Right atrium auricular region (tissue), 2 donors: Measurements from ENCODE around the gene SLU7. TPM values are rescaled to one million over a fixed set of nuclear protein-coding genes. Genes with fewer than 3 reads are reported as not detected.
"Not testable (repeated sequence)": the region's sequence is repeated elsewhere in the genome, so short reads cannot be mapped to it uniquely, and the experiment has no call there.

Experiments used
- DNase-seq: peaks from one replicate; pipeline ENCODE4 v3.0.0-alpha.2; 2019; ENCODE audit warnings: low spot score
- H3K27ac ChIP-seq, 2 donors: fragments of 200-600 bp; sonication (generic); 1 replicate in 1 of 2; 2 replicates in 1 of 2; pipeline ENCODE4 v1.5.1; 2016 to 2019
- H3K27me3 ChIP-seq, 2 donors: fragments of 200-600 bp; sonication (generic); one replicate each; pipeline versions ENCODE4 v1.5.1 to v1.6.0; 2017 to 2019
- H3K36me3 ChIP-seq: fragments of 200-600 bp; sonication (generic); one replicate; pipeline ENCODE4 v1.5.1; 2016
- H3K4me1 ChIP-seq, 2 donors: fragments of 200-600 bp; sonication (generic); one replicate each; pipeline versions ENCODE4 v1.5.1 to v1.6.0; 2017 to 2019
- H3K4me3 ChIP-seq, 2 donors: fragments of 200-600 bp; sonication (generic); 1 replicate in 1 of 2; 2 replicates in 1 of 2; pipeline ENCODE4 v1.5.1; 2017 to 2019; ENCODE audit warnings: mild to moderate bottlenecking in 1 of 2, moderate library complexity in 1 of 2
- H3K9me3 ChIP-seq, 2 donors: fragments of 200-600 bp; sonication (generic); one replicate each; pipeline ENCODE4 v1.5.1; 2019
- CTCF ChIP-seq, 2 donors: fragments of 200-600 bp; sonication (generic); IDR thresholded peaks; one replicate each; pipeline ENCODE4 v1.5.1; 2019; ENCODE audit warnings: antibody characterized with exemption in 2 of 2
- total RNA-seq, 2 donors: library from RNA; depleted of rRNA; stranded (reverse); fragments of >200 nt; gene quantifications; one replicate each; pipeline ENCODE4 v1.1.0, GENCODE V29; 2016

SLU7 gene
- total RNA-seq, 2 donors from 2014 or later, result 55.0 to 55.2 TPM

GRCh38 chr5:160439205-160439600, 20.3 kb upstream of the SLU7 start:
- H3K27me3 ChIP-seq, result no peaks in the 10 kb centered on the region
- H3K9me3 ChIP-seq, result no peaks in the 10 kb centered on the region
- H3K4me1 ChIP-seq, result peaks cover 0 to 10% of the 10 kb centered on the region in 2 donors
- H3K4me3 ChIP-seq, result peak overlapping the region; percentile 18 to 48
- no peak overlapping the region for H3K27ac ChIP-seq
- DNase-seq, result peak; percentile 95
- peak; percentile 93 to 95 for TF ChIP-seq CTCF (IDR thresholded peaks at IDR 0.05)
- H3K36me3 ChIP-seq, result no peaks in the 10 kb centered on the region

- H3K27me3 ChIP-seq, result no peaks in the 10 kb centered on the region
- no peaks in the 10 kb centered on the region for H3K36me3 ChIP-seq
- peaks cover 0 to 10% of the 10 kb centered on the region in 2 donors for H3K4me1 ChIP-seq
- H3K4me3 ChIP-seq, result peak overlapping the region; percentile 18 to 48
- DNase-seq, result no peak
- H3K9me3 ChIP-seq, result no peaks in the 10 kb centered on the region
- no peak overlapping the region for H3K27ac ChIP-seq
- peak; percentile 42 to 73 for TF ChIP-seq CTCF (IDR thresholded peaks at IDR 0.05)
Measured at GRCh38 chr5:160438316-160439204, 19.7 kb upstream of the SLU7 start.

- no peak for DNase-seq
- H3K27me3 ChIP-seq, result no peaks in the 10 kb centered on the region
- no peak overlapping the region for H3K27ac ChIP-seq
- H3K4me3 ChIP-seq, result no peak overlapping the region
- peaks cover 0 to 10% of the 10 kb centered on the region in 2 donors for H3K4me1 ChIP-seq
- TF ChIP-seq CTCF (IDR thresholded peaks at IDR 0.05), result no peak
- H3K9me3 ChIP-seq, result no peaks in the 10 kb centered on the region
- no peaks in the 10 kb centered on the region for H3K36me3 ChIP-seq
Measured at GRCh38 chr5:160437271-160437670, 18.4 kb upstream of the SLU7 start.

GRCh38 chr5:160436661-160437060, 17.8 kb upstream of the SLU7 start:
- H3K27me3 ChIP-seq, H3K27ac ChIP-seq, H3K9me3 ChIP-seq, H3K36me3 ChIP-seq, DNase-seq, H3K4me1 ChIP-seq, H3K4me3 ChIP-seq: not testable (repeated sequence)

GRCh38 chr5:160436017-160436416, 17.1 kb upstream of the SLU7 start:
- no peak for TF ChIP-seq CTCF (IDR thresholded peaks at IDR 0.05)
- H3K27me3 ChIP-seq, result no peaks in the 10 kb centered on the region
- H3K9me3 ChIP-seq, result no peaks in the 10 kb centered on the region

GRCh38 chr5:160435532-160435931, 16.7 kb upstream of the SLU7 start:
- no peaks in the 10 kb centered on the region for H3K27me3 ChIP-seq
- TF ChIP-seq CTCF (IDR thresholded peaks at IDR 0.05), result no peak
- no peaks in the 10 kb centered on the region for H3K36me3 ChIP-seq
- H3K4me1 ChIP-seq, result peaks cover 0 to 10% of the 10 kb centered on the region in 2 donors
- DNase-seq, result no peak
- no peaks in the 10 kb centered on the region for H3K9me3 ChIP-seq
- no peak overlapping the region for H3K27ac ChIP-seq
- H3K4me3 ChIP-seq, result no peak overlapping the region

More at GRCh38 chr5:160436017-160436416, 17.1 kb upstream of the SLU7 start:
- Histone ChIP-seq H3K4me3 (no peak overlapping the region), H3K4me1 (peaks cover 0 to 10% of the 10 kb centered on the region in 2 donors), H3K36me3 (no peaks in the 10 kb centered on the region), H3K27ac (no peak overlapping the region)
- DNase-seq, result no peak
